Thoracic aorta (tissue), 2 donors: ENCODE data around the gene NUCB1. TPM values are rescaled to one million over a fixed set of nuclear protein-coding genes. Genes with fewer than 3 reads are reported as not detected.
A peak's percentile ranks its signal among the peaks of the same experiment; 100 is the strongest.
"Not testable (repeated sequence)": the region's sequence is repeated elsewhere in the genome, so short reads cannot be mapped to it uniquely, and the experiment has no call there.

Experiments
- ATAC-seq: fragments of 150-250 bp; one replicate; pipeline ENCODE4 v1.8.0; 2017; ENCODE audit warnings: low read depth; ENCODE audit not compliant: insufficient number of reproducible peaks, low FRiP score
- DNase-seq: peaks from one replicate; pipeline ENCODE4 v3.0.0-alpha.2; 2020; ENCODE audit warnings: low spot score
- H3K27ac ChIP-seq, 2 donors: fragments of 200-600 bp; sonication (generic); 1 replicate in 1 of 2; 2 replicates in 1 of 2; pipeline ENCODE4 v1.5.1; 2016; ENCODE audit warnings: mild to moderate bottlenecking in 2 of 2, moderate library complexity in 2 of 2
- H3K27me3 ChIP-seq: fragments of 200-600 bp; sonication (generic); replicated peaks from 2 replicates; pipeline ENCODE4 v1.6.0; 2016; ENCODE audit warnings: mild to moderate bottlenecking; ENCODE audit not compliant: insufficient read depth
- H3K36me3 ChIP-seq: fragments of 200-600 bp; sonication (generic); one replicate; pipeline ENCODE4 v1.5.1; 2016
- H3K4me1 ChIP-seq, 2 donors: fragments of 200-600 bp; sonication (generic); 1 replicate in 1 of 2; 2 replicates in 1 of 2; pipeline versions ENCODE4 v1.5.1 to v1.6.0; 2016; ENCODE audit warnings: low read depth in 2 of 2, mild to moderate bottlenecking in 1 of 2; ENCODE audit not compliant: control insufficient read depth in 1 of 2
- H3K4me3 ChIP-seq: fragments of 200-600 bp; sonication (generic); 2 replicates; pipeline ENCODE4 v1.5.1; 2016; ENCODE audit warnings: mild to moderate bottlenecking
- H3K9me3 ChIP-seq: fragments of 200-600 bp; sonication (generic); 2 replicates; pipeline ENCODE4 v1.5.1; 2016
- CTCF ChIP-seq: fragments of 200-600 bp; sonication (generic); IDR thresholded peaks from one replicate; pipeline ENCODE4 v1.5.1; 2019; ENCODE audit warnings: antibody characterized with exemption
- total RNA-seq, 2 donors: library from RNA; depleted of rRNA; stranded (reverse); fragments of >200 nt; gene quantifications; one replicate each; pipeline versions ENCODE4 v1.1.0 to v1.2.3, GENCODE V29; 2016

The NUCB1 gene
- total RNA-seq, 2 donors from 2014 or later = 415 to 671 TPM

GRCh38 chr19:48877855-48878195 lies 22.3 kb upstream of the NUCB1 start:
- Histone ChIP-seq H3K27ac (peak overlapping the region; percentile 69 to 80), H3K27me3 (no peaks in the 10 kb centered on the region), H3K9me3 (no peaks in the 10 kb centered on the region), H3K36me3 (peaks cover 40% of the 10 kb centered on the region), H3K4me1 (peaks cover 29 to 44% of the 10 kb centered on the region in 2 donors), H3K4me3 (peak overlapping the region; percentile 25)
- no peak for TF ChIP-seq CTCF
- ATAC-seq (no peak), DNase-seq (no peak)

GRCh38 chr19:48878196-48879024 lies 21.7 kb upstream of the NUCB1 start:
- TF ChIP-seq CTCF = no peak
- peaks cover 40% of the 10 kb centered on the region for H3K36me3 ChIP-seq
- peaks cover 29 to 44% of the 10 kb centered on the region in 2 donors for H3K4me1 ChIP-seq
- H3K27ac ChIP-seq = peak overlapping the region; percentile 69 to 80
- ATAC-seq = peak; percentile 64
- no peaks in the 10 kb centered on the region for H3K9me3 ChIP-seq
- peak overlapping the region; percentile 25 for H3K4me3 ChIP-seq
- DNase-seq = peak; percentile 79
- no peaks in the 10 kb centered on the region for H3K27me3 ChIP-seq

- no peaks in the 10 kb centered on the region for H3K9me3 ChIP-seq
- peak overlapping the region; percentile 69 to 80 for H3K27ac ChIP-seq
- H3K4me3 ChIP-seq = peak overlapping the region; percentile 25
- DNase-seq = no peak
- no peak for ATAC-seq
- H3K4me1 ChIP-seq = peaks cover 29 to 44% of the 10 kb centered on the region in 2 donors
- no peaks in the 10 kb centered on the region for H3K27me3 ChIP-seq
- H3K36me3 ChIP-seq = peaks cover 34% of the 10 kb centered on the region
- TF ChIP-seq CTCF = no peak
These were observed 21.0 kb upstream of the NUCB1 start for GRCh38 chr19:48879025-48879637.

- Histone ChIP-seq H3K27ac (peak overlapping the region; percentile 69 to 80), H3K36me3 (peaks cover 30% of the 10 kb centered on the region), H3K4me1 (peaks cover 29 to 44% of the 10 kb centered on the region in 2 donors)
- H3K9me3 ChIP-seq, ATAC-seq, DNase-seq, H3K4me3 ChIP-seq, H3K27me3 ChIP-seq: not testable (repeated sequence)
These were observed 20.4 kb upstream of the NUCB1 start for GRCh38 chr19:48879696-48880095.

GRCh38 chr19:48881741-48882657 lies 18.1 kb upstream of the NUCB1 start:
- TF ChIP-seq CTCF = no peak
- Histone ChIP-seq H3K36me3 (peaks cover 11% of the 10 kb centered on the region), H3K9me3 (no peaks in the 10 kb centered on the region), H3K4me3 (no peak overlapping the region), H3K4me1 (peaks cover 18 to 29% of the 10 kb centered on the region in 2 donors), H3K27ac (peak overlapping the region in 1 of 2 donors; percentile 12), H3K27me3 (no peaks in the 10 kb centered on the region)
- peak; percentile 18 for ATAC-seq
- no peak for DNase-seq
